ENCODE measurements around the gene CCDC152. TPM values are rescaled to one million over a fixed set of nuclear protein-coding genes. Genes with fewer than 3 reads are reported as not detected.

CCDC152 gene
- total RNA-seq, 1 donor from 2014 or later = not detected

- intact Hi-C loops (cut with DNase I) = no loop called here
- no peak overlapping the region for H3K27ac ChIP-seq
- H3K36me3 ChIP-seq = no peaks in the 10 kb centered on the region
- no peak for DNase-seq (ENCODE audit: low spot score in 2 of 2)
- H3K9me3 ChIP-seq = no peaks in the 10 kb centered on the region
- no peak overlapping the region for H3K4me3 ChIP-seq
- no peaks in the 10 kb centered on the region for H3K27me3 ChIP-seq
- TF ChIP-seq CTCF (IDR thresholded peaks at IDR 0.05) = no peak
- H3K4me1 ChIP-seq = no peaks in the 10 kb centered on the region
Observed at GRCh38 chr5:42848545-42848944, 91.9 kb downstream of the CCDC152 start.

GRCh38 chr5:42851481-42851880 is 94.9 kb downstream of the CCDC152 start:
- Histone ChIP-seq H3K9me3 (no peaks in the 10 kb centered on the region), H3K36me3 (no peaks in the 10 kb centered on the region), H3K4me1 (no peaks in the 10 kb centered on the region), H3K27me3 (no peaks in the 10 kb centered on the region), H3K27ac (no peak overlapping the region), H3K4me3 (no peak overlapping the region)
- no peak for TF ChIP-seq CTCF (IDR thresholded peaks at IDR 0.05)
- intact Hi-C loops (cut with DNase I) = no loop called here
- no peak for DNase-seq (ENCODE audit: low spot score in 2 of 2)

Other genes with a start within 250 kb of the CCDC152 start
- 119 TPM for gene SELENOP, start 55.1 kb downstream of the CCDC152 start, total RNA-seq

Measured in ascending aorta (tissue), 2 donors.